ENCODE results near the gene LZTS3. TPM values are rescaled to one million over a fixed set of nuclear protein-coding genes. Genes with fewer than 3 reads are reported as not detected.

The LZTS3 gene
- total and polyA plus RNA-seq, 10 of the 15 experiments (the other 5 are each of a cell fraction or from before 2014, with no cell fraction given): 0.03 to 0.90 (median 0.22) TPM

- TF ChIP-seq CEBPZ (IDR thresholded peaks at IDR 0.05; ENCODE audit: low read depth, low read length) (no peak), HDAC2 (IDR thresholded peaks at IDR 0.05) (no peak), USF2 (IDR thresholded peaks at IDR 0.05; ENCODE audit: borderline replicate concordance, low read depth, low read length) (no peak), NFYB (IDR thresholded peaks at IDR 0.05; ENCODE audit: insufficient read depth, low read depth, low read length) (no peak), SIX5 (IDR thresholded peaks at IDR 0.05; ENCODE audit: low read depth, low read length, severe bottlenecking) (no peak), NKRF (conservative IDR thresholded peaks at IDR 0.05) (no peak), ZNF592 (IDR thresholded peaks at IDR 0.05) (no peak), NR2F1 (conservative IDR thresholded peaks at IDR 0.05) (no peak), EED (IDR thresholded peaks at IDR 0.05; ENCODE audit: low read depth) (no peak), NFYA (IDR thresholded peaks at IDR 0.05; ENCODE audit: borderline replicate concordance, low read depth, low read length) (no peak)
Measured at GRCh38 chr20:3160418-3160817, 12.9 kb downstream of the LZTS3 start (continued).
